Globus pallidus (tissue), 1 donor: ENCODE measurements around the gene HECTD1.
"Not testable (repeated sequence)": the region's sequence is repeated elsewhere in the genome, so short reads cannot be mapped to it uniquely, and the experiment has no call there.

Experiments
- DNase-seq: peaks from one replicate; pipeline ENCODE4 v3.0.0-alpha.2; 2015; ENCODE audit warnings: low spot score

HECTD1 gene

GRCh38 chr14:31154956-31155355 lies 52.6 kb downstream of the HECTD1 start:
- DNase-seq: no peak

GRCh38 chr14:31142455-31143087 lies 65.0 kb downstream of the HECTD1 start:
- DNase-seq: no peak

GRCh38 chr14:31139301-31139847 lies 68.2 kb downstream of the HECTD1 start:
- DNase-seq: no peak

GRCh38 chr14:31138301-31138700 lies 69.3 kb downstream of the HECTD1 start:
- no peak for DNase-seq

GRCh38 chr14:31137214-31137889 lies 70.2 kb downstream of the HECTD1 start:
- DNase-seq: no peak

- no peak for DNase-seq
Measured at GRCh38 chr14:31133133-31133532, 74.5 kb downstream of the HECTD1 start.

GRCh38 chr14:31128601-31129526 lies 78.7 kb downstream of the HECTD1 start:
- peak; percentile 31 for DNase-seq

GRCh38 chr14:31127690-31128089 lies 79.9 kb downstream of the HECTD1 start:
- no peak for DNase-seq

- no peak for DNase-seq
Measured at GRCh38 chr14:31126680-31127079, 80.9 kb downstream of the HECTD1 start.

- DNase-seq: no peak
Measured at GRCh38 chr14:31125231-31125630, 82.4 kb downstream of the HECTD1 start.

GRCh38 chr14:31124197-31124596 lies 83.4 kb downstream of the HECTD1 start:
- DNase-seq: no peak

GRCh38 chr14:31122921-31123320 lies 84.7 kb downstream of the HECTD1 start:
- no peak for DNase-seq

- no peak for DNase-seq
Measured at GRCh38 chr14:31122098-31122611, 85.4 kb downstream of the HECTD1 start.

GRCh38 chr14:31118892-31119291 lies 88.7 kb downstream of the HECTD1 start:
- no peak for DNase-seq

- DNase-seq: no peak
Measured at GRCh38 chr14:31113794-31114193, 93.8 kb downstream of the HECTD1 start.

- DNase-seq: no peak
Measured at GRCh38 chr14:31110872-31111271, 96.7 kb downstream of the HECTD1 start.

- DNase-seq: no peak
Measured at GRCh38 chr14:31109257-31109656, 98.3 kb downstream of the HECTD1 start.

- no peak for DNase-seq
Measured at GRCh38 chr14:31106768-31107167, 100.8 kb downstream of the HECTD1 start.

- no peak for DNase-seq
Measured at GRCh38 chr14:31097081-31097480, 110.5 kb downstream of the HECTD1 start.

- no peak for DNase-seq
Measured at GRCh38 chr14:31096255-31096654, 111.3 kb downstream of the HECTD1 start.

- DNase-seq: not testable (repeated sequence)
Measured at GRCh38 chr14:31095817-31096216, 111.8 kb downstream of the HECTD1 start.
